Osteoblast (primary cell): ENCODE data around the gene LCE6A. TPM values are rescaled to one million over a fixed set of nuclear protein-coding genes. Genes with fewer than 3 reads are reported as not detected.

Source experiments
- DNase-seq: peaks from one replicate; pipeline ENCODE4 v3.0.0; 2011; ENCODE audit warnings: low spot score, mixed read lengths; ENCODE audit not compliant: insufficient read length; ENCODE audit errors: missing footprints
- H2AFZ ChIP-seq: 2 replicates; pipeline ENCODE4 v1.6.0; 2011; ENCODE audit warnings: mild to moderate bottlenecking, low read length
- H3K27ac ChIP-seq: 2 replicates; pipeline ENCODE4 v1.5.1; 2011; ENCODE audit warnings: mild to moderate bottlenecking, low read depth, low read length, moderate library complexity
- H3K27me3 ChIP-seq: 2 replicates; pipeline ENCODE4 v1.6.0; 2012; ENCODE audit warnings: mild to moderate bottlenecking, control low read depth, inconsistent platforms, low read length, moderate library complexity; ENCODE audit not compliant: insufficient read depth
- H3K36me3 ChIP-seq: 2 replicates; pipeline ENCODE4 v1.5.1; 2011; ENCODE audit warnings: mild to moderate bottlenecking, low read length, control low read depth, moderate library complexity; ENCODE audit not compliant: insufficient read depth
- H3K4me1 ChIP-seq: 2 replicates; pipeline ENCODE4 v1.5.1; 2011; ENCODE audit warnings: mild to moderate bottlenecking, low read length, control low read depth, moderate library complexity; ENCODE audit not compliant: insufficient read depth
- H3K4me2 ChIP-seq: 2 replicates; pipeline ENCODE4 v1.6.0; 2011; ENCODE audit warnings: mild to moderate bottlenecking, low read length; ENCODE audit not compliant: insufficient read depth
- H3K4me3 ChIP-seq: fragments of 200-600 bp; sonication (generic); 3 replicates; pipeline ENCODE4 v1.5.1; 2012; ENCODE audit warnings: mild to moderate bottlenecking, low read length, inconsistent platforms; ENCODE audit not compliant: insufficient read depth
- H3K79me2 ChIP-seq: 2 replicates; pipeline ENCODE4 v1.6.0; 2012; ENCODE audit warnings: mild to moderate bottlenecking, low read length, control low read depth, inconsistent platforms; ENCODE audit not compliant: insufficient read depth
- H3K9me3 ChIP-seq: 2 replicates; pipeline ENCODE4 v1.5.1; 2011; ENCODE audit warnings: low read depth, low read length, control low read depth
- H4K20me1 ChIP-seq: 2 replicates; pipeline ENCODE4 v1.6.0; 2012; ENCODE audit warnings: mild to moderate bottlenecking, low read length, control low read depth; ENCODE audit not compliant: insufficient read depth
- CTCF ChIP-seq: IDR thresholded peaks from 2 replicates; pipeline ENCODE4 v1.5.1; 2011; ENCODE audit warnings: mild to moderate bottlenecking, low read depth, low read length, moderate library complexity; ENCODE audit errors: extremely low read depth
- total RNA-seq: library from RNA; depleted of rRNA; stranded (reverse); fragments of >200 nt; gene quantifications from 2 replicates; pipeline ENCODE4 v1.2.3, GENCODE V29; 2012

The LCE6A gene
- total RNA-seq, 1 donor = not detected

DNA sequence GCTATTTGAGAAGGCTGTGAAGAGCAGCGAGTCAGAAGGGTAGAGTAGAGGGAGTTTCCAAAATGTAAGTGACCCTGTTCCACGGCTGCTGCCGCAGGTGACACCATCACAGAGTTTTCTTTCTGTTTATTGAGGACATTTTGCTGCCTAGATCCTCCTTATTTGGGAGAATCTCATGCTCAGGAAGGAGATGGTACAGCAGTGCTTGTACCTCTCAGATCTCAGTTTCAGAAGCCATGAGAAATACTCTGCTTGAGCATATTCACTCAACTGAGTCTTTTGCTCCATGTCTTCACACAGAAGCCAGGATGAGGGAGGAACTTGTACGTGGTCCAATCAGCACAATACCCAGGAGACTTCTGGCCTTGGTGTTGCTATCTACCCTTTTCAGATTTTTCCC lies 18.7 kb downstream of the LCE6A start:
- no peaks in the 10 kb centered on the region for H3K9me3 ChIP-seq
- no peak overlapping the region for H2AFZ ChIP-seq
- DNase-seq = no peak
- no peaks in the 10 kb centered on the region for H3K36me3 ChIP-seq
- no peak overlapping the region for H3K4me3 ChIP-seq
- H3K4me2 ChIP-seq = no peak overlapping the region
- H3K79me2 ChIP-seq = no peaks in the 10 kb centered on the region
- no peaks in the 10 kb centered on the region for H3K4me1 ChIP-seq
- no peak overlapping the region for H3K27ac ChIP-seq
- H3K27me3 ChIP-seq = no peaks in the 10 kb centered on the region
- no peaks in the 10 kb centered on the region for H4K20me1 ChIP-seq
- TF ChIP-seq CTCF = no peak

DNA sequence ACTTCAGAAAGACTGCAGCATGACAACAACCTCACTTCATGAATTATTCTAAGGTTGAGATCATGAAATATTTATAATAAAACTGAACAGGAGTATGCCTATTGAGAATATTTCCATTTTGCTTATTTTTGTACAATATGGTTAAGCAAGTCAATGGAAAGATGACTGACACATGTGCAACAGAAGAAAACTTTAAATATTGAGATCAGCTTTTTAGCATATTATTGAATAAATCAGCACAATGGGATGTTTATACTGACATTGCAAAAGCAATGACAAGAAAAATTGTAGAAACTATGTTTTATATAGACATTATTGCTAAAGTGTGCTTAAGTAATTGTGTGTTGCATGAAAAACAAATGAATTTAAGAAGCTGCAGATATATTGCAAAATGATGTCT lies 21.8 kb downstream of the LCE6A start:
- H2AFZ ChIP-seq = no peak overlapping the region
- no peak overlapping the region for H3K4me3 ChIP-seq
- no peaks in the 10 kb centered on the region for H3K36me3 ChIP-seq
- no peaks in the 10 kb centered on the region for H3K79me2 ChIP-seq
- H4K20me1 ChIP-seq = no peaks in the 10 kb centered on the region
- H3K27me3 ChIP-seq = no peaks in the 10 kb centered on the region
- no peak overlapping the region for H3K4me2 ChIP-seq
- H3K27ac ChIP-seq = no peak overlapping the region
- no peaks in the 10 kb centered on the region for H3K4me1 ChIP-seq
- no peak for TF ChIP-seq CTCF
- no peak for DNase-seq
- H3K9me3 ChIP-seq = no peaks in the 10 kb centered on the region

- Histone ChIP-seq H3K4me1 (no peaks in the 10 kb centered on the region), H3K4me2 (no peak overlapping the region), H3K36me3 (no peaks in the 10 kb centered on the region), H3K4me3 (no peak overlapping the region), H2AFZ (no peak overlapping the region), H3K79me2 (no peaks in the 10 kb centered on the region), H3K9me3 (no peaks in the 10 kb centered on the region), H3K27me3 (no peaks in the 10 kb centered on the region), H3K27ac (no peak overlapping the region), H4K20me1 (no peaks in the 10 kb centered on the region)
- DNase-seq = no peak
- no peak for TF ChIP-seq CTCF
Measured at GRCh38 chr1:152866321-152866720, 23.7 kb downstream of the LCE6A start.

- no peaks in the 10 kb centered on the region for H3K9me3 ChIP-seq
- H3K4me1 ChIP-seq = peaks cover 3% of the 10 kb centered on the region
- H3K4me2 ChIP-seq = no peak overlapping the region
- H3K27me3 ChIP-seq = no peaks in the 10 kb centered on the region
- H3K79me2 ChIP-seq = no peaks in the 10 kb centered on the region
- DNase-seq = no peak
- TF ChIP-seq CTCF = peak; percentile 85
- H3K27ac ChIP-seq = no peak overlapping the region
- H3K36me3 ChIP-seq = no peaks in the 10 kb centered on the region
- no peak overlapping the region for H2AFZ ChIP-seq
- no peak overlapping the region for H3K4me3 ChIP-seq
- H4K20me1 ChIP-seq = no peaks in the 10 kb centered on the region
Measured at GRCh38 chr1:152869808-152870419, 27.3 kb downstream of the LCE6A start.
